Mesenchymal stem cell (in vitro differentiated cells and primary cell): ENCODE measurements around the gene MEIOB.

Experiments
- DNase-seq: peaks from one replicate; pipeline ENCODE4 v3.0.0-alpha.2; 2013
- H2AFZ ChIP-seq: one replicate; pipeline ENCODE4 v1.6.1; 2013; ENCODE audit warnings: low read depth, mild to moderate bottlenecking, control low read depth, inconsistent platforms, low read length, moderate library complexity
- H2AK5ac ChIP-seq: 2 replicates; pipeline ENCODE4 v1.6.1; 2013; ENCODE audit warnings: low read length, moderate library complexity, mild to moderate bottlenecking, inconsistent platforms; ENCODE audit not compliant: severe bottlenecking
- H2BK120ac ChIP-seq: one replicate; pipeline ENCODE4 v1.6.1; 2013; ENCODE audit warnings: low read depth, mild to moderate bottlenecking, inconsistent platforms, low read length, moderate library complexity
- H2BK12ac ChIP-seq, 2 experiments: one replicate each; pipeline ENCODE4 v1.6.1; 2013; ENCODE audit warnings: inconsistent platforms in 2 of 2, low read length in 2 of 2, mild to moderate bottlenecking in 2 of 2, moderate library complexity in 2 of 2, control low read depth in 1 of 2
- H2BK15ac ChIP-seq: one replicate; pipeline ENCODE4 v1.6.1; 2013; ENCODE audit warnings: mild to moderate bottlenecking, low read depth, inconsistent platforms; ENCODE audit not compliant: poor library complexity, severe bottlenecking
- H2BK5ac ChIP-seq: 2 replicates; pipeline ENCODE4 v1.6.1; 2013; ENCODE audit warnings: low read depth, mild to moderate bottlenecking, low read length, control low read depth, inconsistent platforms; ENCODE audit not compliant: poor library complexity, severe bottlenecking
- H3K14ac ChIP-seq, 2 experiments: one replicate each; pipeline ENCODE4 v1.6.1; 2013; ENCODE audit warnings: inconsistent platforms in 2 of 2, low read length in 2 of 2, control low read depth in 1 of 2, mild to moderate bottlenecking in 1 of 2, moderate library complexity in 1 of 2
- H3K18ac ChIP-seq, 2 experiments: one replicate each; pipeline ENCODE4 v1.6.1; 2013; ENCODE audit warnings: inconsistent platforms in 2 of 2, low read length in 2 of 2, control low read depth in 1 of 2, low read depth in 1 of 2, mild to moderate bottlenecking in 1 of 2
- H3K23ac ChIP-seq, 2 experiments: one replicate each; pipeline ENCODE4 v1.6.1; 2013; ENCODE audit warnings: inconsistent platforms in 2 of 2, low read length in 2 of 2, mild to moderate bottlenecking in 2 of 2, moderate library complexity in 2 of 2, control low read depth in 1 of 2
- H3K27ac ChIP-seq: 2 replicates; pipeline ENCODE4 v1.5.1; 2013; ENCODE audit warnings: mild to moderate bottlenecking, moderate library complexity, low read length, control low read depth, inconsistent platforms; ENCODE audit not compliant: poor library complexity, severe bottlenecking
- H3K27me3 ChIP-seq, 2 experiments: 2 replicates each; pipeline versions ENCODE4 v1.6.1 to v1.7.0; 2013; ENCODE audit warnings: low read length in 2 of 2, mild to moderate bottlenecking in 2 of 2, moderate library complexity in 2 of 2, control low read depth in 1 of 2, inconsistent platforms in 1 of 2; ENCODE audit not compliant: control insufficient read depth in 1 of 2, insufficient read depth in 1 of 2
- H3K36me3 ChIP-seq, 2 experiments: 2 replicates each; pipeline versions ENCODE4 v1.6.1 to v1.7.0; 2013; ENCODE audit warnings: low read length in 2 of 2, control low read depth in 1 of 2, inconsistent platforms in 1 of 2, low read depth in 1 of 2, mild to moderate bottlenecking in 1 of 2; ENCODE audit not compliant: insufficient read depth in 2 of 2, control insufficient read depth in 1 of 2
- H3K4ac ChIP-seq, 2 experiments: one replicate each; pipeline ENCODE4 v1.6.1; 2013; ENCODE audit warnings: inconsistent platforms in 2 of 2, low read length in 2 of 2, mild to moderate bottlenecking in 2 of 2, moderate library complexity in 2 of 2, control low read depth in 1 of 2, low read depth in 1 of 2
- H3K4me1 ChIP-seq: 2 replicates; pipeline ENCODE4 v1.6.1; 2013; ENCODE audit warnings: low read depth, low read length, control low read depth; ENCODE audit not compliant: control insufficient read depth, insufficient read depth
- H3K4me2 ChIP-seq: 2 replicates; pipeline ENCODE4 v1.6.1; 2013; ENCODE audit warnings: low read length, mild to moderate bottlenecking, inconsistent platforms; ENCODE audit not compliant: poor library complexity, severe bottlenecking
- H3K4me3 ChIP-seq, 2 experiments: 2 replicates each; pipeline versions ENCODE4 v1.5.1 to v1.7.0; 2013; ENCODE audit warnings: low read length in 2 of 2, mild to moderate bottlenecking in 2 of 2, control low read depth in 1 of 2, low read depth in 1 of 2; ENCODE audit not compliant: insufficient read depth in 1 of 2
- H3K79me1 ChIP-seq: replicated peaks from 2 replicates; pipeline ENCODE4 v1.6.1; 2013; ENCODE audit warnings: mild to moderate bottlenecking, control low read depth, low read length, inconsistent platforms; ENCODE audit not compliant: poor library complexity, severe bottlenecking
- H3K9ac ChIP-seq: 2 replicates; pipeline ENCODE4 v1.7.0; 2013; ENCODE audit warnings: mild to moderate bottlenecking, low read length, moderate library complexity
- H3K9me3 ChIP-seq: 2 replicates; pipeline ENCODE4 v1.7.0; 2013; ENCODE audit warnings: mild to moderate bottlenecking, low read length; ENCODE audit not compliant: control insufficient read depth
- H4K8ac ChIP-seq: one replicate; pipeline ENCODE4 v1.6.1; 2013; ENCODE audit warnings: inconsistent platforms, mild to moderate bottlenecking, low read length, moderate library complexity
- H4K91ac ChIP-seq: one replicate; pipeline ENCODE4 v1.6.1; 2013; ENCODE audit warnings: mild to moderate bottlenecking, low read length, inconsistent platforms
- WGBS: methylation state at CpG from one replicate; pipeline ENCODE4 v1.1.7; 2013; ENCODE audit warnings: mixed read lengths; 5-methylcytosine and 5-hydroxymethylcytosine counted together

Gene MEIOB

DNA sequence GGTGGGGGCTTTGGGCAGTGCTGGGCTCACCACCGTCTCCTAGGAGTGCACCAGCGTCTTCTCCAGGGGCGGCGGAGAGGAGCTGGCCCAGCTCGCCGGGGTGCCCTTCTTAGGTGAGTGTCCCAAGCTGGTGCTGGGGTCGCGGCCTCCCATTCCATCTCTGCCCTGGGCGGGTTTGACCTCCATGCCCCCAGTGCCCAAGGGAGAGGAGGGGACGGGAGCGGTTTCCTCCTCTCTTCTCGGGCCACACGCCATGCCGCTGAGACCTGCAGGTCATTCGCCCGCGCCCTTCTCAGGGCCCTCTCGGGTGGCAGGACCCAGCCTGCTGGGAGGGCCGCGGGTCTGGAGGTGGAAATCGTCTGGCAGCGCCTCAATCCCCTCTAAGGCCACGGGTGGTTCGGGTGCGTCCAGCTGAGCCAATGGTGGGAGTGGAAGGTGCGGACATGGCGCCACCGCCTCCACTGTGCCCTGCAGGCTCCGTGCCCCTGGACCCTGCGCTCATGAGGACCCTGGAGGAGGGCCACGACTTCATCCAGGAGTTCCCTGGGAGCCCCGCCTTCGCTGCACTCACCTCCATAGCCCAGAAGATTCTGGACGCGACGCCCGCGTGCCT is 83.8 kb downstream of the MEIOB start:
- Histone ChIP-seq H3K4me3 (no peak overlapping the region), H3K18ac (no peak overlapping the region), H3K4ac (no peak overlapping the region), H2BK12ac (no peak overlapping the region), H3K23ac (no peak overlapping the region), H3K4me1 (peaks cover 7% of the 10 kb centered on the region), H2BK120ac (no peak overlapping the region), H2BK5ac (no peak overlapping the region), H2AFZ (no peak overlapping the region), H3K79me1 (peaks cover 43% of the 10 kb centered on the region), H3K9me3 (no peaks in the 10 kb centered on the region), H3K27ac (no peak overlapping the region), H3K14ac (no peak overlapping the region), H4K91ac (no peak overlapping the region), H3K9ac (no peak overlapping the region), H3K4me2 (no peak overlapping the region), H4K8ac (no peak overlapping the region), H3K36me3 (peaks cover 27 to 82% of the 10 kb centered on the region in 2 experiments), H2AK5ac (no peak overlapping the region), H3K27me3 (no peaks in the 10 kb centered on the region), H2BK15ac (no peak overlapping the region)
- DNase-seq, result no peak
- 95% methylated on average over 38 of the region's 38 CpGs for WGBS

DNA sequence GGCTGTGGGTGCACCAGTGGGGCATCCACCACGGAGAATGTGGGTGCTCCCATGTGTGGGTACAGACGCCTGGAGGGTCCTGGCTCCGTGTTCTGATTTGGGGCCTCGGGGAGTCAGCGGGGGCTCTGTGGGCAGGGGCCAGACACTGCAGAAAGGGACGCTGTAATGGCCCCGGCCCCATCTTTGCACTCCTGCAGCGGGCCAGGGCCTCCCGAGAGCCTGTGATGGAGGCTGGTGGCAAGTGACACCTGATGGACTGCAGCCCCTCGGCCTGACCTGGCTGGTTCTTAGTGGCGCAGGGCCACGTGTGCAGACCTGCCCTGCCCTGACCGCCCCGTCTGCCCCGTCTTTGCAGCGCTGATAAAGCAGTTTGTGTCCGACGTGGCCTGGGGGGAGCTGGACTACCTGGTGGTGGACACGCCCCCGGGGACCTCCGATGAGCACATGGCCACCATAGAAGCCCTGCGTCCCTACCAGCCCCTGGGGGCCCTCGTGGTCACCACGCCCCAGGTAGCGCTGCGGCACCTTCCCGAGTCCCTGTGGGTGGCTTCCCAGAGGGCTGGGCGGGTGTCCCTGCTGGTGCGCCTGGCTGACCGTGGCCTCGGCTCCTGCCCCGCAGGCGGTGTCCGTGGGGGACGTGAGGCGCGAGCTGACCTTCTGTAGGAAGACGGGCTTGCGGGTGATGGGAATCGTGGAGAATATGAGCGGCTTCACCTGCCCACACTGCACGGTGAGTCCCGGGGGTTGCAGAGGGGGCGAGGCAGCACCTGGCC is 84.5 kb downstream of the MEIOB start:
- Histone ChIP-seq H2BK120ac (no peak overlapping the region), H3K27me3 (no peaks in the 10 kb centered on the region), H3K4me1 (peaks cover 7% of the 10 kb centered on the region), H3K27ac (no peak overlapping the region), H2BK15ac (no peak overlapping the region), H2AK5ac (no peak overlapping the region), H3K18ac (no peak overlapping the region), H4K91ac (no peak overlapping the region), H3K79me1 (peaks cover 43% of the 10 kb centered on the region), H2AFZ (no peak overlapping the region), H3K9me3 (no peaks in the 10 kb centered on the region), H3K14ac (no peak overlapping the region), H3K36me3 (peaks cover 27 to 76% of the 10 kb centered on the region in 2 experiments), H2BK12ac (no peak overlapping the region), H3K4me3 (no peak overlapping the region), H4K8ac (no peak overlapping the region), H2BK5ac (no peak overlapping the region), H3K4me2 (no peak overlapping the region), H3K4ac (no peak overlapping the region), H3K23ac (no peak overlapping the region), H3K9ac (no peak overlapping the region)
- WGBS, result 98% methylated on average over 44 of the region's 44 CpGs
- DNase-seq, result no peak

DNA sequence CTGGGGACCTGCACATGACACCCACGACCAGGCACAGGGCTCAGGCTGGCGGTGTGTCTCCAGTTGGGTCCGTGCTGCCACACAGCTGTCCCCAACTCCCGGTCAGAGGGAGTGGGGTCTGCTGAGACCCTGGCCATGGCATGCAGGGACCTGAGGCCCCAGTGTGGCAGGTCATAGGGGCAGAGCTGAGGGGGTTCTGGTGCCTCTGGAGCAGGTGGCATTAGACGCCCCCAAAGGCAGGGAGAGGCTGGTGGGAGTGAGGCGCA is 85.0 kb downstream of the MEIOB start:
- no peak overlapping the region for H2BK12ac ChIP-seq
- no peak overlapping the region for H4K8ac ChIP-seq
- peaks cover 7% of the 10 kb centered on the region for H3K4me1 ChIP-seq
- H3K23ac ChIP-seq, result no peak overlapping the region
- H3K27ac ChIP-seq, result no peak overlapping the region
- H4K91ac ChIP-seq, result no peak overlapping the region
- H2BK120ac ChIP-seq, result no peak overlapping the region
- WGBS, result 95% methylated on average over 6 of the region's 6 CpGs
- H3K9me3 ChIP-seq, result no peaks in the 10 kb centered on the region
- no peak overlapping the region for H3K18ac ChIP-seq
- H2AK5ac ChIP-seq, result no peak overlapping the region
- no peak overlapping the region for H3K9ac ChIP-seq
- H3K36me3 ChIP-seq, result peaks cover 27 to 70% of the 10 kb centered on the region in 2 experiments
- no peak overlapping the region for H3K4me3 ChIP-seq
- H2BK15ac ChIP-seq, result no peak overlapping the region
- no peak overlapping the region for H3K14ac ChIP-seq
- no peak overlapping the region for H3K4ac ChIP-seq
- no peak overlapping the region for H3K4me2 ChIP-seq
- H3K27me3 ChIP-seq, result no peaks in the 10 kb centered on the region
- H3K79me1 ChIP-seq, result peaks cover 43% of the 10 kb centered on the region
- no peak overlapping the region for H2BK5ac ChIP-seq
- H2AFZ ChIP-seq, result no peak overlapping the region
- DNase-seq, result no peak

- Histone ChIP-seq H3K27me3 (no peaks in the 10 kb centered on the region), H3K4me3 (no peak overlapping the region), H3K27ac (no peak overlapping the region), H3K4me2 (no peak overlapping the region), H2AFZ (no peak overlapping the region), H2BK15ac (no peak overlapping the region), H3K4ac (no peak overlapping the region), H3K14ac (no peak overlapping the region), H3K9ac (no peak overlapping the region), H3K79me1 (peaks cover 43% of the 10 kb centered on the region), H4K8ac (no peak overlapping the region), H2BK120ac (no peak overlapping the region), H3K9me3 (no peaks in the 10 kb centered on the region), H3K18ac (no peak overlapping the region), H2BK5ac (no peak overlapping the region), H2BK12ac (no peak overlapping the region), H2AK5ac (no peak overlapping the region), H4K91ac (peak overlapping the region; percentile 40), H3K36me3 (peaks cover 26 to 65% of the 10 kb centered on the region in 2 experiments), H3K4me1 (peaks cover 11% of the 10 kb centered on the region), H3K23ac (no peak overlapping the region)
- no peak for DNase-seq
- WGBS, result 94% methylated on average over 51 of the region's 51 CpGs
These were observed 85.5 kb downstream of the MEIOB start for GRCh38 chr16:1786242-1787055.
